Vagina (tissue), 2 donors: ENCODE results near the gene FREM2. TPM values are rescaled to one million over a fixed set of nuclear protein-coding genes. Genes with fewer than 3 reads are reported as not detected.

Experiments used
- DNase-seq, 2 donors: peaks; one replicate each; pipeline ENCODE4 v3.0.0-alpha.2; 2017; ENCODE audit errors: extremely low spot score in 2 of 2
- H3K27ac ChIP-seq: fragments of 200-600 bp; sonication (generic); one replicate; pipeline ENCODE4 v1.5.1; 2019
- H3K27me3 ChIP-seq: fragments of 200-600 bp; sonication (generic); one replicate; pipeline ENCODE4 v1.5.1; 2019
- H3K36me3 ChIP-seq, 2 donors: fragments of 200-600 bp; sonication (generic); one replicate each; pipeline ENCODE4 v1.5.1; 2017 to 2019
- H3K4me1 ChIP-seq: fragments of 200-600 bp; sonication (generic); one replicate; pipeline ENCODE4 v1.5.1; 2019
- H3K4me3 ChIP-seq, 2 donors: fragments of 200-600 bp; sonication (generic); 1 replicate in 1 of 2; 2 replicates in 1 of 2; pipeline ENCODE4 v1.5.1; 2016 to 2019
- H3K9me3 ChIP-seq: fragments of 200-600 bp; sonication (generic); one replicate; pipeline ENCODE4 v1.5.1; 2019
- POLR2A ChIP-seq, 2 donors: fragments of 450-650 bp; IDR thresholded peaks; one replicate each; pipeline ENCODE4 v1.6.1; 2017; ENCODE audit warnings: antibody characterized with exemption in 2 of 2, mild to moderate bottlenecking in 2 of 2, moderate library complexity in 2 of 2
- POLR2AphosphoS5 ChIP-seq, 2 donors: sonication (generic); formaldehyde crosslinking; IDR thresholded peaks; one replicate each; pipeline ENCODE4 v1.9.0; 2017; ENCODE audit warnings: antibody characterized with exemption in 2 of 2, mild to moderate bottlenecking in 2 of 2, low read depth in 1 of 2; ENCODE audit not compliant: insufficient read depth in 1 of 2
- intact Hi-C: fragments of 100-400 bp; cut with DNase I; formaldehyde crosslinking; loops from one replicate; pipeline ENCODE4 v1.15.1; 2023
- small RNA-seq: library from RNA; depleted of rRNA; stranded (forward); fragments of <200 nt; gene quantifications from one replicate; pipeline ENCODE3, GENCODE V24; 2016
- total RNA-seq: library from RNA; depleted of rRNA; stranded (reverse); fragments of >200 nt; gene quantifications from one replicate; pipeline ENCODE4 v1.2.3, GENCODE V29; 2016
- TF ChIP-seq, protein P1 (sequence below), 3 experiments: fragments of 450-650 bp in 2 of 3; fragments of 200-600 bp in 1 of 3; sonication (generic) in 1 of 3; IDR thresholded peaks; one replicate each; pipeline ENCODE4 v1.5.1; 2017 to 2019; ENCODE audit warnings: antibody characterized with exemption in 3 of 3, mild to moderate bottlenecking in 2 of 3, moderate library complexity in 2 of 3

FREM2 gene
- total RNA-seq, 1 donor from 2014 or later, result 0.98 TPM

- DNase-seq, result no peak
- no peak overlapping the region for H3K27ac ChIP-seq
- H3K4me1 ChIP-seq, result no peaks in the 10 kb centered on the region
- H3K9me3 ChIP-seq, result no peaks in the 10 kb centered on the region
- no peaks in the 10 kb centered on the region for H3K27me3 ChIP-seq
- H3K4me3 ChIP-seq, result no peak overlapping the region
- TF ChIP-seq POLR2A (IDR thresholded peaks at IDR 0.05) (no peak), POLR2AphosphoS5 (IDR thresholded peaks at IDR 0.05; ENCODE audit: insufficient read depth in 1 of 2, low read depth in 1 of 2) (no peak)
- TF ChIP-seq, protein P1, sequence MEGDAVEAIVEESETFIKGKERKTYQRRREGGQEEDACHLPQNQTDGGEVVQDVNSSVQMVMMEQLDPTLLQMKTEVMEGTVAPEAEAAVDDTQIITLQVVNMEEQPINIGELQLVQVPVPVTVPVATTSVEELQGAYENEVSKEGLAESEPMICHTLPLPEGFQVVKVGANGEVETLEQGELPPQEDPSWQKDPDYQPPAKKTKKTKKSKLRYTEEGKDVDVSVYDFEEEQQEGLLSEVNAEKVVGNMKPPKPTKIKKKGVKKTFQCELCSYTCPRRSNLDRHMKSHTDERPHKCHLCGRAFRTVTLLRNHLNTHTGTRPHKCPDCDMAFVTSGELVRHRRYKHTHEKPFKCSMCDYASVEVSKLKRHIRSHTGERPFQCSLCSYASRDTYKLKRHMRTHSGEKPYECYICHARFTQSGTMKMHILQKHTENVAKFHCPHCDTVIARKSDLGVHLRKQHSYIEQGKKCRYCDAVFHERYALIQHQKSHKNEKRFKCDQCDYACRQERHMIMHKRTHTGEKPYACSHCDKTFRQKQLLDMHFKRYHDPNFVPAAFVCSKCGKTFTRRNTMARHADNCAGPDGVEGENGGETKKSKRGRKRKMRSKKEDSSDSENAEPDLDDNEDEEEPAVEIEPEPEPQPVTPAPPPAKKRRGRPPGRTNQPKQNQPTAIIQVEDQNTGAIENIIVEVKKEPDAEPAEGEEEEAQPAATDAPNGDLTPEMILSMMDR (IDR thresholded peaks at IDR 0.05), result no peak
- H3K36me3 ChIP-seq, result no peaks in the 10 kb centered on the region
- intact Hi-C loops, result no loop called here
Measured at GRCh38 chr13:38914070-38914469, 227.2 kb downstream of the FREM2 start.

GRCh38 chr13:38921081-38921480 is 234.2 kb downstream of the FREM2 start:
- Histone ChIP-seq H3K27me3 (no peaks in the 10 kb centered on the region), H3K9me3 (no peaks in the 10 kb centered on the region), H3K27ac (no peak overlapping the region), H3K4me3 (no peak overlapping the region), H3K4me1 (no peaks in the 10 kb centered on the region), H3K36me3 (no peaks in the 10 kb centered on the region)
- intact Hi-C loops, result no loop called here
- no peak for DNase-seq
- TF ChIP-seq POLR2AphosphoS5 (IDR thresholded peaks at IDR 0.05; ENCODE audit: insufficient read depth in 1 of 2, low read depth in 1 of 2) (no peak), POLR2A (IDR thresholded peaks at IDR 0.05) (no peak)
- TF ChIP-seq, protein P1 (IDR thresholded peaks at IDR 0.05), result no peak

DNA sequence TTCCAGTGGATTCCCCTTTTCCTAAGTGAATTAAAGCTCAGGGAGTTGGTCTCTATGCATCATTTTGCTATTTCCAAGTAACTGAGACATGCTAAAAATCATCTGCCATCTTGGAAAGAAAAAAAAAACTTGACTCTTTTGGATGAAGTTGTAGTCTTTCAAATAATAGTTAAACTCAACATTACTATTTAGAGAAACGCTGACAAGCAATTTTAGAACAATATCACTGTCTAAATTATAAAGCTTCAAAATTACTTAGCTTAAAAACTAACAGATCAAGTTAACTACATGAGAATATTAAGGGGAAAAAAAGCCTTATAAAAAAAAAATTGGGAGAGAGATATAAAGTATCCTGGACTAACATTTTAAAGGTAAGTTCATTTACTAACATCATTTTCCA is 235.3 kb downstream of the FREM2 start:
- intact Hi-C loops, result no loop called here
- Histone ChIP-seq H3K27me3 (no peaks in the 10 kb centered on the region), H3K4me1 (no peaks in the 10 kb centered on the region), H3K9me3 (no peaks in the 10 kb centered on the region), H3K27ac (no peak overlapping the region), H3K4me3 (no peak overlapping the region), H3K36me3 (no peaks in the 10 kb centered on the region)
- TF ChIP-seq, protein P1 (IDR thresholded peaks at IDR 0.05), result no peak
- no peak for TF ChIP-seq POLR2A (IDR thresholded peaks at IDR 0.05)
- TF ChIP-seq POLR2AphosphoS5 (IDR thresholded peaks at IDR 0.05; ENCODE audit: insufficient read depth in 1 of 2, low read depth in 1 of 2), result no peak
- no peak for DNase-seq

DNA sequence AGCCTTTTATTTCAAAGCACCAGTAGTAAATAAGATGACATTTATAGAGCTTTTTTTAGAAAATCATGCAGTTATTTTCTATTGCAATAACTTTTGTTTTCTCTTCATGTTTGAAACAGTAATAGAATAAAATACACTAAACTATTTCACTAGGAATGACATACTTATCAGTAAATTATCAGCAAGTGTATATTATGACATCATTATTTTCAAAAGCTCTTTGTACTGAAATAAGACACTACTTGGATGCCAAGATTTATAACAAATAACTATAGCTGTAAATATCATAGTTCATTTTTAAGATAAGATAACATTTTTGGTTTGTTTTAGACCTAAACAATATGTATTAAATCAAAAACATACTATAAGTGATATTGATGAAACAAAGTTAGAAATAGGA is 246.9 kb downstream of the FREM2 start:
- DNase-seq, result no peak
- Histone ChIP-seq H3K9me3 (no peaks in the 10 kb centered on the region), H3K4me1 (no peaks in the 10 kb centered on the region), H3K27ac (no peak overlapping the region), H3K36me3 (no peaks in the 10 kb centered on the region), H3K4me3 (no peak overlapping the region), H3K27me3 (no peaks in the 10 kb centered on the region)
- TF ChIP-seq POLR2A (IDR thresholded peaks at IDR 0.05), result no peak
- TF ChIP-seq, protein P1 (IDR thresholded peaks at IDR 0.05), result no peak
- TF ChIP-seq POLR2AphosphoS5 (IDR thresholded peaks at IDR 0.05; ENCODE audit: insufficient read depth in 1 of 2, low read depth in 1 of 2), result no peak
- intact Hi-C loops, result no loop called here

Small RNA genes within 50 kb of the gene (small RNA-seq; reads per million reads assigned to genes)
- gene PLA2G12AP2 (not detected), gene RNU6-56P (not detected)
